A204.1 (cell line): ENCODE data around the gene ARHGAP40.
"Not testable (repeated sequence)": the region's sequence is repeated elsewhere in the genome, so short reads cannot be mapped to it uniquely, and the experiment has no call there.

Source experiments
- FAIRE-seq: peaks from 2 replicates; lab custom pipeline; 2012; peaks lifted over from hg19 to GRCh38; lab: Jason Lieb, UNC

ARHGAP40 gene

GRCh38 chr20:38588303-38588702 is 13.3 kb upstream of the ARHGAP40 start:
- no peak for FAIRE-seq

GRCh38 chr20:38589351-38589750 is 12.3 kb upstream of the ARHGAP40 start:
- no peak for FAIRE-seq

DNA sequence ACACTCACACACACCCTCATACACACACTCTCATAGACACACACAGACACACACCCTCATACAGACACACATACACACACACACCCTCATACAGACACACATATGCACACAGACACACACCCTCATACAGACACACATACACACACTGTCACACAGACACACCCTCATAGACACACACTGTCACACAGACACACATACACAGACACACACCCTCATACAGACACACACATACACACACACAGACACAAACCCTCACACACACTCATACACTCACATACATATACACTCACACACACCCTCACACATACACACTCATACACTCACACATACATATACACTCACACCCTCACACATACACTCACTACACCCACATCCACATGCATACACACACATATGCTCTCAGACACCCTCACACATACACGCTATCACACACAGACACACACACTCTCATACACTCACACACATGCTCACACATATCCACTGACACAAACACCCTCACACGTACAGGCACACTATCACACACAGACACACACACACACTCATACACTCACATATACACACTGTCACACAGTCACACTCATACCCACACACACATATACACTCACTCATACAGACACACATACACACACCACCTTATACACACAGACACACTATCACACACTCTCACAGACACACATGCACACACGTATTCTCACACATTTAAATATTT is 11.5 kb upstream of the ARHGAP40 start:
- no peak for FAIRE-seq

DNA sequence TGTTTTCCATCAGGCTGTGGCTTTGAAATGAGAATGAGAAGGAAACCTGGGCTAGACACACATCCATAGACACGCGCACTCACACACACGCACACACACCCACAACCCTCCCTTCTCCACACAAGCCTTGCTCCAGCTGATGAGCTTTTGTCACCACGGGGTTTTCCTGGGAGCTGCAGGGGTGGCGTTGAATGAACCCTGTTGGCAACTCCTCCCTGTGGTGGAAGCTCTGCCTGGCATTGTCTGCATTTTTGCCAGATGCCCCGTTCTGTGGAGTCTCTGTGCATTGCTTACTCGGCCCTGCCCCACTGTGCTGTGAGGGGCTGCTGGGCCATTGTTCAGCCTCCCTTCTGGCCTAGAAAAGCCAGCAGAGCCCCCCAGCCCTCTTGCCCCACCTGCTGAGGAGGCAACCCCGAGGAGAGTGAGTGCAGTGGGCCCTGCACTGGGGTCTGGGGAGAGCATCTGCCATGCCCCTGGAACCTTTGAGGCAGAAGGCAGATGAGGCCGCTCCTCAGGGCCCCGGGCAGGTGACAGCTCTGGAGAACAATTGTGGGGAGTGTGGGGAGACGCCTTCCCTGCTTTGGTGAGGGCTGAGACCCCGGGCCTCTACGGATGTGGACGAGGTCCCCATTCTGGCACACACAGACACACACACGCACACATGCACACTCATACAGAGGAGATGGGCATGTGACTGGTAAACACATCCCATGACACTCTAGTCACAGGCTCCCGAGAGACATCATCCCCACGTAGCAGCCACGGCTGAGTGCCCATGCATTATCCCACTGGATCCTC is 10.7 kb upstream of the ARHGAP40 start:
- FAIRE-seq, result no peak

DNA sequence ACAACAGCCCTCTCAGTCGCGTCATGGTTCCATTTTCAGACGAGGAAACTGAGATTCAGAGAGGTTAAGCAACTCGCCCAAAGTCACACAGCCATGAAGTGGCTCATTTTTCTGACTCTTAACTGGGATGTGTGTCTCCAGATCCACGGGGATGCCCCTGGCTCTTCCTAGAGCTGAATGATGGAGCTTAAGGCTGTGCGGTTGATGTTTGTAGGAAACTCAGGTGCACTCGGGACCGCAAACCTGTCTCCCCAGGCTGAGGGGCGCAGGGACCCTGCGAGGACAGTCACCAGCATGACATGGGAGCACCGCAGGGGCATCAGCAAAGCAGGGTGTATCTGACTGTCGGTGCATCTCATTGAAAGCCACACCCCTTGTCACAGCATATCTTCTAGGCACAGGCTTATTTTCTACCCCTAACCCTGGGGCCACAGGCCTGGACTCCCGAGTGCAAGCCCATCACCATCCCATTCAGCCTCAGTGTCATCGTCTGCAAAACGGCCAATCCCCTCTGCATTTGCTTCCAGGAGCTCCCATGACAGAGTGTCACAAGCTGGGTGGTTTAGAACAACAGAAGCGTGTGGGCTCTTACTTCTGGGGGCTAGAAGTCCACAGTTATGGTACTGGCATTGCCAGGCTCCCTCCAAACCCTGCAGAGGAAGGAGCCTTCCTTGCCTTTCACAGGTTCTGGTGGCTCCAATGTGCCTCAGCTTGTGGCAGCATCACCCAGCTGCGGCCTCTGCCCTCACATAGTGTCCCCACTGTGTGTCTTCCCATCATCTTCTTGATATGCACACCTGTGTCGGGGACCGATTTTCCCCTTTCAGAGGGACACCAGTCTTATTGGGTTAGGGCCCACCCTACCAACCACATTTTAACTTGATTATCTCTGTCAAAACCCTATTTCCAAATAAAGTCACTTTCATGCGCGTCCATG is 9.9 kb upstream of the ARHGAP40 start:
- FAIRE-seq, result no peak

DNA sequence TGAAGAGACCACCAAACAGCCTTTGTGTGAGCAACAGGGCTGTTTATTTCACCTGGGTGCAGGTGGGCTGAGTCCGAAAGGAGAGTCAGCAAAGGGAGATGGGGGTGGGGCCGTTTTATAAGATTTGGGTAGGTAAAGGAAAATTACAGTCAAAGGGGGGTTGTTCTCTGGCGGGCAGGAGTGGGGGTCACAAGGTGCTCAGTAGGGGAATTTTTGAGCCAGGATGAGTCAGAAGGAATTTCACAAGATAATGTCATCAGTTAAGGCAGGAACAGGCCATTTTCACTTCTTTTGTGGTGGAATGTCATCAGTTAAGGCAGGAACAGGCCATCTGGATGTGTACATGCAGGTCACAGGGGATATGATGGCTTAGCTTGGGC is 9.2 kb upstream of the ARHGAP40 start:
- FAIRE-seq, result not testable (repeated sequence)

- not testable (repeated sequence) for FAIRE-seq
These were observed 7.3 kb upstream of the ARHGAP40 start for GRCh38 chr20:38594281-38594680.

DNA sequence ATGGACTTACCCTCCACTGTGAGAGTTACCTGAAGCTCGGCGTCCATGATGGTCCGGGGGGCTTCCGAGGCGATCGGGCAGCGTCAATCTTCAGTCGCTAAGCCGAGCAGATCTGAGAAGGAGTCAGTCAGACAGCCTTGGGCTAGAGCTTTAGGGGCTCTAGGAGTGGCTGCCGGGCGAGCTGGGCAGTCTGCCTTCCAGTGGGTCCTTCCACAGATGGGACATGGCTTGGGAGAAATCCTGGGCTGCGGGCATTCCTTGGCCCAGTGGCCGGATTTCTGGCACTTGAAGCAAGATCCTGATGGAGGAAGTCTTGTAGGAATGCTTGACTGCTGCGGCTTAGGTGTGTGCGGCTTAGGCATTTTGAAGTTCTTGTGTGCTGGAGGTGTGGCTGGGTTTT is 5.7 kb upstream of the ARHGAP40 start:
- not testable (repeated sequence) for FAIRE-seq

- FAIRE-seq, result no peak
These were observed 2.2 kb upstream of the ARHGAP40 start for GRCh38 chr20:38599410-38599882.

DNA sequence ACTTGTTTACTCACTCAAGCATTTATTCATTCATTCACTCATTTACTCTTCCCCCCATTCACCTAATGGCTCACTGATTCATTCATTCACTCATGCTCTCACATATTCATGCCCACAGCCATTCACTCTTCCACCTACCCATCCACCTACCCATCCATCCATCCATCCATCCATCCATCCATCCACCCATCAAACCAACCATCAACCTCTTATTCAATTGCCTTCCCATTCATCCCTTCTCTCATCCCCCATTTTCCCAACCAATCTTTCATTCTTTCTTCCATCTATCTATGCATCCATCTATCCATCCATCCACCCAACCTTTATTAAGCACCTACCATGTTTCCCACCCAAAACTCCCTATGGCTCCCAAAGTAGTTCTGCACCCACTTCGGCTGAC is 1.6 kb upstream of the ARHGAP40 start:
- no peak for FAIRE-seq

GRCh38 chr20:38602185-38602581 is 574 bp downstream of the ARHGAP40 start:
- no peak for FAIRE-seq

GRCh38 chr20:38603286-38603685 is 1.7 kb downstream of the ARHGAP40 start:
- FAIRE-seq, result no peak

DNA sequence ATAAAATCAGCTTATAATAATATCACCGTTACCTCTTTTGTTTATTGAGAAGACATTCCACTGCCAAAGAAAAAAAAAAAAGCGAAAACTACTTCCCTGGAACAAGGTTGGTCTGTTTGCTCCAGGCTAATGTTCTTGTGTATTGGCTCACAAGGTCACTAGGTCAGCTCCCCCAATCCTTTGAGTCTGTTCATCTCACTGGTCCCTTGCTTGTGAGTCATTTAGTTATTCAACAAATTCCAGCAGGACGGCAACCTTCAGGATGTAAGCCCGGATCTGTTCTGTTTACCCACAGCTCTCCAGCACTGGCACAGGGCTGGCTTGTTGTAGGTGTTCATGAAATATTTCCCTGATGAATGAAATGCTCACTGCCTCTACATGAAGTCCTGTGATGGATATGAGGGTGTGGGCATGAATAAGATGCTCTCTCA is 3.3 kb downstream of the ARHGAP40 start:
- no peak for FAIRE-seq

DNA sequence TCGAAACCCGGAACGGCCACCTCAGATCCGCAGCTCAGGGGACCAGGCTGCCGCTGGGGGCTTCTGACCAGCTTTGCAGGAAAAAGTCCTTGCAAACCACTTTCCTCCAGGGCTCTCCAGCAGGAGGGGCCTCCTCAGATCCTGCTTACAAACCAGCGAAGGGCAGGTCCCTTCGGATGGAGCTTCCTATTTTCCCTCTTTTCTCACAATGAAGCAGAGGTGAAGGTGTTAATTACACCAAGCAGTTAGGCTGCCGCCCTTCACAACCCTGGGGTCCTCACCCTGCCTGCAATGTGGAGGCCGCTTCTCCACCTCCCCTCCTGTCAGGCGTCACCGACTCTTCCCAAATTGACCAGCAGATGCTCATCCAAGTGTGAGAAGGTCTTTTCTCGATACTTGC is 5.7 kb downstream of the ARHGAP40 start:
- no peak for FAIRE-seq

DNA sequence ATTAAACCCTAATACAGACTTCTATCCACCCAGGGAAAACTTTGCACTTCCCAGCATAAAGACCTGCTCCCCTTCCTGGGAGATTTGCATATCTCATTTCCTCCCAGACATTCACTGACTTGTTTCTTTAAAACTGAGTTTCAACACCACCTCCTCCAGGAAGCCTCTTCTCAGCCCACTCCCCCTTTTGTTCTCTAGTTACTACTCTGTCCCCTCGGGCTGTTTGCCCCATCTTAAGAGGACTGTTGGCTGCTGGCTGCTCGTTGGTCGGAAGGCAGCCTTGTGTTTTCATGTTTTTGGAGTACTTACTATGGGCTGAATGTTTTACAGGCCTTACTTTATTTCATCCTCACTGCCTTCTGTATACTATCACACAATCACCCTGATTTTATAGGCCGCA is 6.6 kb downstream of the ARHGAP40 start:
- FAIRE-seq, result no peak

DNA sequence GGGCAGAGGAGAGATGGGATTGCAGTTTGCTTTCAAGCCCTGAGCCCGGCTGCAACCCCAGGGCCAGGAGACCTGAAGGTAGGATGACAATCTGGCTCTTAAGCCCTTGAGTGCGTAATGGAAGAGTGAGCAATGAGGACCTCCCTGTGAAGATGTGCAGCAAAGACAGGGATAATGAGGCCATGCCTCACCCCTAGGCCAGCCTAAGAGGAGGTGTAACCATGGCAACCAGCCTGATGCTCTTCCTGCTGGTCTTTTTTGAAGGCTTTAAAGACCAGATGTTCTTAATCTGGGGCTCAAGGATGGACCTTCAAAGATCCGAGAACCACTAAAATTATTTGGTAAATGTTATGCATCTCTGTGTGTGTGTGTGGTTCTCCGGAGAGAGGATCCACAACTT is 8.2 kb downstream of the ARHGAP40 start:
- no peak for FAIRE-seq

- FAIRE-seq, result no peak
These were observed 8.9 kb downstream of the ARHGAP40 start for GRCh38 chr20:38610521-38610920.

GRCh38 chr20:38612751-38613515 is 11.3 kb downstream of the ARHGAP40 start:
- no peak for FAIRE-seq

DNA sequence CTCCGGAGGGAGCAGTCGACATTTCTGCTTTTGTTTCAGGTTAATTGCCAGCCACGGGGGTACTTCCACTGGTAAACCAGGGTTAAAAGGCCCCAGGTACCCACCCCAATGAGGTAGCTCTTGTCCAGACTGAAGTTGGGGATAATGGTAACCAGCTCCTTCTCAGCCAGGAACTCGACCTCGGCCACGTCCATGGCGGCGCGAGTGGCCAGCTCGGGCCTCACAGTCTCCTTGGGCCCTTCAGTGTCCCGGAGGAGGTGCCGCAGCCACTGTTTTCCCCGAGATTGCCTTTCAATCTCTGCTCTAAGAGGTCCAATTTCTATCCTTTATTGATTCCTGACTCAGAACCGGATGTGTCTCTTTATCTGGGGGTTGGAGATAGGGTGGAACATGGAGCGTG is 13.7 kb downstream of the ARHGAP40 start:
- FAIRE-seq, result no peak

- FAIRE-seq, result no peak
These were observed 14.8 kb downstream of the ARHGAP40 start for GRCh38 chr20:38616457-38616856.

- FAIRE-seq, result no peak
These were observed 15.6 kb downstream of the ARHGAP40 start for GRCh38 chr20:38617011-38617829.
